HCT116 (cell line): ENCODE results near the gene TSEN34. TPM values are rescaled to one million over a fixed set of nuclear protein-coding genes. Genes with fewer than 3 reads are reported as not detected.
A peak's percentile ranks its signal among the peaks of the same experiment; 100 is the strongest.

Source experiments
- ATAC-seq: fragments of 200-7000 bp; cut with Tn5 transposase; 2 replicates; pipeline ENCODE4 v1.9.1; 2020; ENCODE audit warnings: mild to moderate bottlenecking, moderate library complexity
- BruUV-seq: library from RNA; stranded (reverse); fragments of 400-500 nt; replicated peaks from 2 replicates; lab custom pipeline; 2021; lab: Mats Ljungman, UMichigan
- CTCF ChIA-PET: fragments of 300-600 bp; sonication (Branson Sonifier 250); formaldehyde crosslinking; loops from one replicate; lab custom pipeline; 2021; ENCODE audit warnings: antibody characterized with exemption; lab: Charles Lee
- POLR2A ChIA-PET: fragments of 300-600, 350-600 bp; sonication (Branson Sonifier 250); formaldehyde crosslinking; loops from one replicate; lab custom pipeline; 2021; ENCODE audit warnings: antibody characterized with exemption; lab: Charles Lee
- RAD21 ChIA-PET, 2 experiments: fragments of 300-600 bp; sonication (Branson Sonifier 250); formaldehyde crosslinking; loops; one replicate each; lab custom pipeline; 2023; ENCODE audit warnings: low total read pairs in 2 of 2; ENCODE audit not compliant: uncharacterized antibody in 2 of 2, unreplicated experiment in 2 of 2, low non-redundant PET in 1 of 2; lab: Charles Lee
- DNase-seq: peaks from one replicate; pipeline ENCODE4 v3.0.0-alpha.2; 2010; ENCODE audit warnings: low read depth, low spot score
- H2AFZ ChIP-seq: fragments of 200-600 bp; shearing (Covaris generic), sonication (generic); 2 replicates; pipeline ENCODE4 v1.6.1; 2017; ENCODE audit warnings: low read depth, mixed run types, mixed read lengths, antibody characterized with exemption, low read length; ENCODE audit not compliant: poor library complexity, severe bottlenecking
- H3K27ac ChIP-seq: 2 replicates; pipeline ENCODE4 v1.5.1; 2012; ENCODE audit warnings: low read depth, low read length
- H3K27me3 ChIP-seq: fragments of 200-600 bp; sonication (generic); 2 replicates; pipeline ENCODE4 v1.6.1; 2016; ENCODE audit warnings: mixed run types, low read length, mixed read lengths; ENCODE audit not compliant: insufficient read depth
- H3K36me3 ChIP-seq, 2 experiments: fragments of 200-500 bp in 1 of 2; fragments of 200-600 bp in 1 of 2; sonication (Bioruptor generic) in 1 of 2; sonication (generic) in 1 of 2; 2 replicates each; pipeline versions ENCODE4 v1.5.1 to v1.6.1; 2014 to 2016; ENCODE audit warnings: low read length in 2 of 2, inconsistent platforms in 1 of 2, mixed read lengths in 1 of 2, mixed run types in 1 of 2; ENCODE audit not compliant: insufficient read depth in 2 of 2, control insufficient read depth in 1 of 2
- H3K4me1 ChIP-seq, 2 experiments: fragments of 200-600 bp in 1 of 2; sonication (generic) in 1 of 2; 2 replicates each; pipeline versions ENCODE4 v1.5.1 to v1.6.1; 2012 to 2017; ENCODE audit warnings: low read length in 2 of 2, inconsistent platforms in 1 of 2, mild to moderate bottlenecking in 1 of 2, mixed read lengths in 1 of 2, mixed run types in 1 of 2, moderate library complexity in 1 of 2; ENCODE audit not compliant: insufficient read depth in 2 of 2, control insufficient read depth in 1 of 2
- H3K4me2 ChIP-seq: fragments of 200-600 bp; sonication (generic); 2 replicates; pipeline ENCODE4 v1.6.1; 2017; ENCODE audit warnings: mixed run types, low read length, mixed read lengths
- H3K4me3 ChIP-seq, 2 experiments: fragments of 200-600 bp in 1 of 2; sonication (generic) in 1 of 2; replicated peaks in 1 of 2; 2 replicates each; pipeline ENCODE4 v1.5.1; 2011 to 2016; ENCODE audit warnings: low read length in 2 of 2, control low read depth in 1 of 2, low read depth in 1 of 2, mild to moderate bottlenecking in 1 of 2, mixed read lengths in 1 of 2, mixed run types in 1 of 2
- H3K79me2 ChIP-seq: fragments of 200-600 bp; sonication (generic); 2 replicates; pipeline ENCODE4 v1.6.1; 2017; ENCODE audit warnings: mild to moderate bottlenecking, mixed run types, low read length, moderate library complexity, mixed read lengths; ENCODE audit not compliant: insufficient read depth
- H3K9ac ChIP-seq: fragments of 200-600 bp; sonication (generic); 2 replicates; pipeline ENCODE4 v1.6.1; 2016; ENCODE audit warnings: low read length, mixed read lengths
- H3K9me2 ChIP-seq: fragments of 200-600 bp; sonication (generic), shearing (Covaris generic); 2 replicates; pipeline ENCODE4 v1.6.1; 2017; ENCODE audit warnings: mixed run types, mild to moderate bottlenecking, moderate library complexity; ENCODE audit not compliant: insufficient read depth
- H3K9me3 ChIP-seq, 2 experiments: fragments of 200-500 bp in 1 of 2; fragments of 200-600 bp in 1 of 2; sonication (Bioruptor generic) in 1 of 2; sonication (generic) in 1 of 2; 2 replicates each; pipeline ENCODE4 v1.6.1; 2014 to 2017; ENCODE audit warnings: low read length in 2 of 2, mixed read lengths in 2 of 2, inconsistent platforms in 1 of 2, low read depth in 1 of 2, mild to moderate bottlenecking in 1 of 2, mixed run types in 1 of 2, moderate library complexity in 1 of 2; ENCODE audit not compliant: control insufficient read depth in 1 of 2, insufficient read depth in 1 of 2
- H4K20me1 ChIP-seq: fragments of 200-600 bp; sonication (generic), shearing (Covaris generic); 2 replicates; pipeline ENCODE4 v1.6.1; 2017; ENCODE audit warnings: mixed run types, mild to moderate bottlenecking, moderate library complexity; ENCODE audit not compliant: insufficient read depth
- ATF3 ChIP-seq: IDR thresholded peaks from 2 replicates; pipeline ENCODE4 v1.6.1; 2012
- JUND ChIP-seq: IDR thresholded peaks from 2 replicates; pipeline ENCODE4 v1.6.1; 2012
- SIN3A ChIP-seq: IDR thresholded peaks from 2 replicates; pipeline ENCODE4 v1.6.1; 2012; ENCODE audit warnings: low read depth
- intact Hi-C: fragments of 100-400 bp; cut with micrococcal nuclease; formaldehyde crosslinking; loops from 2 replicates; pipeline ENCODE4 v1.10.0; 2022
- total RNA-seq: library from RNA; stranded (reverse); gene quantifications from one replicate; pipeline ENCODE4 v1.2.1, GENCODE V29; 2021; ENCODE audit not compliant: unreplicated experiment
- TF ChIP-seq, protein P1 (sequence below): IDR thresholded peaks from 2 replicates; pipeline ENCODE4 v1.6.1; 2012; ENCODE audit warnings: low read depth

The TSEN34 gene
- total RNA-seq, 1 experiment from 2014 or later: 99.9 TPM

GRCh38 chr19:54153731-54154326, 37.3 kb upstream of the TSEN34 start (continued):
- TF ChIP-seq, protein P1, sequence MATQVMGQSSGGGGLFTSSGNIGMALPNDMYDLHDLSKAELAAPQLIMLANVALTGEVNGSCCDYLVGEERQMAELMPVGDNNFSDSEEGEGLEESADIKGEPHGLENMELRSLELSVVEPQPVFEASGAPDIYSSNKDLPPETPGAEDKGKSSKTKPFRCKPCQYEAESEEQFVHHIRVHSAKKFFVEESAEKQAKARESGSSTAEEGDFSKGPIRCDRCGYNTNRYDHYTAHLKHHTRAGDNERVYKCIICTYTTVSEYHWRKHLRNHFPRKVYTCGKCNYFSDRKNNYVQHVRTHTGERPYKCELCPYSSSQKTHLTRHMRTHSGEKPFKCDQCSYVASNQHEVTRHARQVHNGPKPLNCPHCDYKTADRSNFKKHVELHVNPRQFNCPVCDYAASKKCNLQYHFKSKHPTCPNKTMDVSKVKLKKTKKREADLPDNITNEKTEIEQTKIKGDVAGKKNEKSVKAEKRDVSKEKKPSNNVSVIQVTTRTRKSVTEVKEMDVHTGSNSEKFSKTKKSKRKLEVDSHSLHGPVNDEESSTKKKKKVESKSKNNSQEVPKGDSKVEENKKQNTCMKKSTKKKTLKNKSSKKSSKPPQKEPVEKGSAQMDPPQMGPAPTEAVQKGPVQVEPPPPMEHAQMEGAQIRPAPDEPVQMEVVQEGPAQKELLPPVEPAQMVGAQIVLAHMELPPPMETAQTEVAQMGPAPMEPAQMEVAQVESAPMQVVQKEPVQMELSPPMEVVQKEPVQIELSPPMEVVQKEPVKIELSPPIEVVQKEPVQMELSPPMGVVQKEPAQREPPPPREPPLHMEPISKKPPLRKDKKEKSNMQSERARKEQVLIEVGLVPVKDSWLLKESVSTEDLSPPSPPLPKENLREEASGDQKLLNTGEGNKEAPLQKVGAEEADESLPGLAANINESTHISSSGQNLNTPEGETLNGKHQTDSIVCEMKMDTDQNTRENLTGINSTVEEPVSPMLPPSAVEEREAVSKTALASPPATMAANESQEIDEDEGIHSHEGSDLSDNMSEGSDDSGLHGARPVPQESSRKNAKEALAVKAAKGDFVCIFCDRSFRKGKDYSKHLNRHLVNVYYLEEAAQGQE: no peak
- TF ChIP-seq ATF3: no peak

DNA sequence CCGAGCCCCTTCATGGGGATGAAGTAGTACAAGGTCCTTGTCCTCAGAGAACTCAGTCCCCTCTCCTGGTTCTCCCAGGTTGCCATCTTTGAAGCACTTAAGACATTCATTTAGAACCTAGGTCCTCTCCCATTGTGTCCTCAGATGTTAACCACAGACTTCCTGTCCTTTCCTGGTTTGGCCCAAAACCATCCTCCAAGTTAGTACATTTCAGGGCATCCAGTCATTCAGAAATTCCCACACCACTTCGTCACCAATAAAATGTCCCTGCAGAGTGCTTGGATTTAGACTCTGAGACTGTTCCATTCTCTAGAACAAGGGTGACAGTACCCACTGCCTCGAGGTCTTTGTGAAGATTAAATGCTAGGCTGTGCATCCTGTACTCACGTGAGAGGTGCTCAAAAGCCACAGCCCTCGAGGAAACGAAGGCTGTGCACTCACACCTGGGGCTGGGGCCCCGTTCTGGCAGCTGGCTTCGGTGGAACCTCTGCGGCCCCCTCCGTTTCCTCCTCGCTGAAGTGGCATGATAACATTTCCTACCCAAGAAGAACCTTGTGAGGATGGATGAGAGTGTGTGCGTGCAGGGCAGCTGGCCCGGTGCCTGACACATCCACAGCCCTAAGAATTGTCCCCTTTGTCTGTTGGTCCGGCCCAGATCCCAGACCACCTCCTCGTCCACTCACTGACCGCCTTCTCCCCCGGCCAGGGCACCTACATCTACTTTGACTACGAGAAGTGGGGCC, 36.3 kb upstream of the TSEN34 start:
- intact Hi-C loops: no loop called here
- no TSS peak for BruUV-seq
- H3K79me2 ChIP-seq: peaks cover 8% of the 10 kb centered on the region

More for the DNA sequence above, 36.3 kb upstream of the TSEN34 start:
- POLR2A ChIA-PET: no interaction called here
- peaks cover 7 to 13% of the 10 kb centered on the region in 2 experiments for H3K4me1 ChIP-seq
- no peaks in the 10 kb centered on the region for H3K27me3 ChIP-seq
- H3K36me3 ChIP-seq: peaks cover 47 to 59% of the 10 kb centered on the region in 2 experiments; a peak in 3 of 4 replicates
- DNase-seq: no peak
- CTCF ChIA-PET: no interaction called here
- H3K27ac ChIP-seq: no peak overlapping the region
- H3K9me3 ChIP-seq: no peaks in the 10 kb centered on the region
- H3K9me2 ChIP-seq: no peaks in the 10 kb centered on the region
- no peak overlapping the region for H2AFZ ChIP-seq
- no peak overlapping the region for H3K4me3 ChIP-seq
- no peak for TF ChIP-seq JUND
- TF ChIP-seq SIN3A: peak; percentile 5; the same call in 1 of the 2 replicates
- RAD21 ChIA-PET: no interaction called here
- H3K9ac ChIP-seq: no peak overlapping the region
- no peak for ATAC-seq
- no peak overlapping the region for H3K4me2 ChIP-seq
- no peaks in the 10 kb centered on the region for H4K20me1 ChIP-seq
